HG03196 (cell line): ENCODE data around the gene JDP2.
A peak's percentile ranks its signal among the peaks of the same experiment; 100 is the strongest.

ENCODE experiments used
- ATAC-seq: cut with Tn5 transposase; IDR thresholded peaks from one replicate; pipeline ENCODE4 v1.9.1; 2021; ENCODE audit not compliant: unreplicated experiment

The JDP2 gene

DNA sequence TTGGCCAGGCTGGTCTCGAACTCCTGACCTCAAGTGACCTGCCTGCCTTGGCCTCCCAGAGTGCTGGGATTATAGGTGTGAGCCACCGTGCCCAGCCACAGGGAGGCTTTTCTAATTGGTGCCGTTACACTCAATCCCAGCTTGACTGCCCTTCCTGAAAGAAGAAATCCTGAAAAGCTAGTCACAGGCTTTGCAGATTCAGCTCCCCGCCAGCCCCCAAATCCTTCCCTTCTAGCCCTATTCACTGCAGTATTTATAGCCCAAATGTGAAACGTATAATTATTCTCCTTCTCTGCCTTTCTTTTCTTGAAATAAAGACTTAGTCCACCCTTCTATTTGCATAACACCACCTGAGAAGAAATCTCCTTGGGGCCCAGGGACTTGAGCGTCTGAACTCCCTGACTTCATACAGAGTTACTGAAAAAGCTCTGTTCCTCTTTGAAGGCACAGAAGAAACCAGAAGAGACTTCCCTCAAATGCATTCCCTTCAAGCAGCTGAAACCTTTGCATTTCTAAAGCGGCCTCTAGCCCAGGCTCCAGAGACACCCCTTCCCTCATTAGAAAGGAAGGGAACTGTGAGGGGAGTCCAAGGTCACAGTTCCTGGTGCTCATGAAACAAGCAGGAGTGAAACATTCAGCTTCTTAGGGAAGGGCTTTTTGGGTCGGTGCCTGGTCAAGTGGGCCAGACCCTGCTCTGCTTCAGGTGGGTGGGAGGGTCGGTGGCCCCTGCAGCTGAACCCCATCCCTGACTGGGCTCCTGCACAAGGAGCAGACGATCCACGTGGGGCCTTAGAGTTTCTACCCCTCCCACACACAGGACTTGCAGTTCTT lies 52.2 kb downstream of the JDP2 start:
- ATAC-seq, result no peak

DNA sequence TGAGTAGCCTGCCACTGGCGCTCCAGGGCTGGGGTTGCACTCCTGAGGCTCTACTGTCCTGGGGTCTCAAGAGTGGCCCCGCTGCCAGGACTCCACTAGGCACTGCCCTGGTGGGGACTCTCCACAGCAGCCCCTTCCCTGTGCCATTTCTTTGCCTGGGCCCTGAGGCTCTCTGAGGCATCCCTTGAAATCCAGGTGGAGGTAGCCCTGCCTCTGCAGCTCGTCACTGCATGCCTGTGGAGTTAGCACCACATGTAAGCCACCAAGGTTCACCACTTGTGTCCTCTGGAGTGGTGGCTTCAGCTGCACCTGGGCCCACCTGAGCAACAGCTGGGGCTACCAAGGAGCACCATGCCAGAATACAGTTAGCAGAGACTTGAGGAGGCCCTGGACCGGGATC lies 54.5 kb downstream of the JDP2 start:
- no peak for ATAC-seq

DNA sequence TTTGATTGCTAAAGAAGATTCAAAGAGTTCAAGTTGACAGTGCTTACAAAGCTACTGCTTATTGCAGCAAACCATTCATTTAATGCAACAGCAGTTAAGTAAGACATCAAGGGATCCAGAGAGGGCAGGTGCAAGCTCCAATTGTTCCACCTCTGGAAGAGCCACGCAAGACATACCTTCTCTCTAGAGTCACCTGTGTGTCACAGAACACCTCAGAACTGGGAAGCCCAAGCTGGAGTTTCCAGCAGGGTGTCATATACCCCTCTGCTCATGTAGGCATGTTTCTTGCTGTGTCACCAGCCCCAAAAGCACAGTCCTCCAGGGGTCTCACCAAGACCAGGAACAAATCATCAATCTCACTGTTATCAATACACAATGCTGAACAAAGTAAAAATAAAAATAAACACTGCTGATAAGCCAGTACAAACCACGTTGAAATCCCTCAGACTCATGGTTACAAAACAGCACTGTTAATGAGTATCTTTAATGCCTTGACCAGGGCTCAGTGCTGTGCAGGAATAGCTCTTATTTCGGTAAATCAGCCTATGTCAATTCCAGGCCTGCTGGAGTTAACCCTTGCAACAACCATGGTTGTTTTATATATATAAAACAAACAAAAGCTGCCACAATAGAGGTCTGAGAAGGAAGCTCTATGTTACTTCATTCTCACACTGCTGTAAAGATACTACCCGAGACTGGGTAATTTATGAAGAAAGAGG lies 57.0 kb downstream of the JDP2 start:
- ATAC-seq, result no peak

DNA sequence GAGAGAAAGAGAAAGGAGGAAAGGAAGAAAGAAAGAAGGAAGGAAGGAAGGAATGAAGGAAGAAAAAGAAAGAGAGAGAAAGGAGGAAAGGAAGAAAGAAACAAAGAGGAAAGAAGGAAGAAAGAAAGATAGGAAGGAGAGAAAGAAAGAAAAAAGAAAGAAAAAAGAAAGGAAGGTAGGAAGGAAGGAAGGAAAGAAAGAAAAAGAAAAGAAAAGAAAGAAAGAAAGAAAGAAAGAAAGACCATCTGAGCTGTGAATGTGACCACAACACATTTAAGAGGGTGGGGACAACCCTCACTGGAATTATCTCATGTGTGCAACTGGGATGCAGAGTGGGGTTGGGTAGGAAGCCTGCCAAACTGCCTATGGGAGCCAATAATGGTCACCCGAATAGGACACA lies 58.5 kb downstream of the JDP2 start:
- no peak for ATAC-seq

DNA sequence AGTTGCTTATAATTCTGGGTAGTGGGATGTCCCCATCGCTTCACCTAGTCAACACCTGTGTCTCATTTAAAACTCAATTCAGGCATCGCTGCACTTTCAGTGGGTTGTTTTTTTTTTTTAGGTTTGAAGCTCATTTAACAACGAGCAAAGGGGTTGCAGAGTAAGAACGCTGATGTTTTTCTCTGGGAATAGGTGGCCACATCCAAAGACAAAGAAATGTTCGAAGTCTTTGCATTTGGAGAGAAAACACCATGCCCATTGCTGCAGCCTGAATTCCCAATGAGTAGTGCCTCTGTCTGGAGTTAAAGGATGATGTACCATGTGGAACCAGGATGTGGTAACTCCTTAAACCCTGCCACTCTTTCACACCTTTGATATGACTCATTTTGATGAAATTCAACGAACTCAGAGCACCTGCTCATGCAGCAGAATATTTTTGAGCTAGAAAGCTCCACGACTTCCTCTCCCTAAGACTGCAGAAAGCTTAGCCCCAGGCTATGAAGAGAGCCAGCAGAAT lies 59.4 kb downstream of the JDP2 start:
- peak; percentile 78 for ATAC-seq

DNA sequence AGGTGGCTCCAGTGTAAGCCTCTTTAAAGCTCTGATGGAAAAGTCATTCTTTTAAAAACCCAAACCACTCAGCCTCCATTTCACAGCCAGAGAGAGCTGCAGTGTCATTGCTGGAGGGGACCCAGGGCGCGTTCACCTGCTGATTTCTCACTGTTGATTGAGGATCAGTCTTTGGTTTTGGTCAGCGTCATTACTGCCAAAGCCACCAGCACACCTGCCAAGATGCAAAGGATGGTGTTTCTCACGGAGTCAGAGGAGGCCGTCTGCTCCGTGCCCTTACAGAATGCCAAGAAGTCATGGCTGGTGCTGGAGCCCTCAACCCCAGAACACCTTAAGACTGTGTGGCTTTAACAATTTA lies 61.6 kb downstream of the JDP2 start:
- no peak for ATAC-seq

DNA sequence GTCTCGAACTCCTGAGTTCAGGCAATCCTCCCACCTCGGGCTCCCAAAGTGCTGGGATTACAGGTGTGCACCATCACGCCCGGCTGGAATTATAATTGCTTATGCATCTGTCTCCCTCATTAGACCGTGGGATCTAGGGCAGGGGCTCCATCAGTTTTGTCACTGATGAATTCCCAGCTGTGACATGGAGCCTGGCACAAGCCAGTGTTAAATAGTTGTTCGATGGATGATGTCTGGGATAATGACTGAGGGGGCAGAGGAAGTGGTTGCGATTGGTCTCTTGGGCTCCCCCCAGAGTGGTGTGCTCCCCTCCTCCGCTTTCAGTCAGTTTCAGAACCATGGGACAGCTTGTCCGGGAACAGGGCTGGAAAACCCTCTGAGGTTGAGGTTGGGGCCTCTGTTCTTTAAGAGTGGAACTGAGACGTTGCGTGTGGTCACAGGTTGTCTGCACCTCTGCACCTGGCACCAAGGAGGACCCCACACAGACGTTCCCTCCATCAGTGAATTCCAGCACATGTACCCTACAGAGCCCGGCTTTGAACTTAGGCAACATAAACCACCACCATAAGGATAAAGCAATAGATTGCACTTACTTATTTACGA lies 63.7 kb downstream of the JDP2 start:
- no peak for ATAC-seq

DNA sequence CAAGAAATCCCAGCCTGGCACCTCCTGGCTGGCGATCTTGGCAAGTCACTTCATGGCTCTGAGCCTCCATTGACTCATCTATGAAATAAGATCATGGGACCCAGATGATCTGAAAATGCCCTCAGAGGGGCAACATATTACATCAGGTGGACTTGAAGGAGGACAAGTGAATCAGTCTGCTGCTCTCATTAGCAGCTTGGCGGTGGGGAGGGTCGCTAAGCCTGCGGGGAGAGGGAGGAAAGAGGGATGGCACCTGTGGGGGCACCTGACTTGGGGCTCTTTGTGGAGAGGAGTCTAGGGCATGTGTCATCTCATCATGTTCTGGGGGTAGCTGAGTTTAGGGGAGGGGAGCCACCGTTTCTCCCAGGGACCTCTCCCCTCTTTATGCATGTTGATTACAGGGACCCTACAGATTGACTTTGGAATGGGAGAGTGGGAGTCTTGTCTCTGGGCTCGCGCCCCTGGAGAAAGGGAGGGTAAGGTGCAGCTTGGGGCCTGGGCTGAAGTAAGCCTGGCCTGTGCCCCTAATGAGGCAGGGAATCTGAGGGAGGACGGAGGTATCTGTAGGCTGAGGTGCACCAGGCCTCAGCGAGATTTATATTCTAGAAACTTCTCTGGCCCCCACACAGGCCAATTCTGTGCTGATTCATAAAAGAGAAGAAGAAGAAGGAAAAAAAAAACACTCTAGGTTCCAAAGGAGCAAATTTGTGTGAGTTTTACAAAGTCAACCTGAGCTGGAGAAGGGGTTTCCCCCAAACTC lies 65.2 kb downstream of the JDP2 start:
- no peak for ATAC-seq

DNA sequence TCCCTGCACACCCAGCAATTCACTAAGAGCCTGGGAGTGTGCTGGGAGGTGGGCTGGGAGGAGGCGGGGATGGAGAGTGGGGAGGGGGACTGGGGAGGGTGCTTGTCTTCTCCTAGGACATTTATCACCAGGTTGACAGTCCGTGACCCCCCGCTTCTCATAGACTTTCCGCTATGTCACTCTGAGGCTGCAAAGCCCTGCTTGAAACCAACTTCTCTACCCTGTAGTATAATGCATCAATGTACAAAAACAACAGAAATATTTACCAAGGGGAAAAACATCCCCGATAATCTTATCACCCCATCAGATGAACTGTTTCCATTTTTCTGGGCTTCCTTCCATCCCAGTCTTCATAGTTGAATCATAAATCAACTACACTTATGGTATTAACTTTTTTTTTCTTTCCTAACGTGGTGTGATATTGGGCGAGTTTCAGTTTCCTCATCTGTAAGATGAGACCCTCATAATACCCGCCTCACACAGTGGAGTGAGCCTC lies 65.8 kb downstream of the JDP2 start:
- ATAC-seq, result no peak

DNA sequence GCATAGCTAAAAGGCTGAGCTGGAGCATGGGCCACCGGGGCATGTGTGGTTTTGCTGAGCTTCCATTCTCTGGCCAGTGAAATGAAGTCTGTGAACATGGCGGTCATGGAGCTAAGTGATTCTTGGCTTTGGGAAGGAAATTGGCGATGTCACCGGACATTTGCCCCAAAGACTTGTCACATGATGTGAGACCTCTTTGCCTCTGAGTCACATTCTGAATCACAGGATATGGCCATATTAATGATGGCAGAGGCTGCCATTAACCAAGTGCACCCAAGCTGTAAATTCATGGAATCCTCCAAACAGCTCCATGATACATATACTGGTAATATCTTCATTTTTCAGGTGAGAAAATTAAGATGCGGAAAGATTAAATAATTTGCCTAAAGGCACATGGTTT lies 67.1 kb downstream of the JDP2 start:
- no peak for ATAC-seq

DNA sequence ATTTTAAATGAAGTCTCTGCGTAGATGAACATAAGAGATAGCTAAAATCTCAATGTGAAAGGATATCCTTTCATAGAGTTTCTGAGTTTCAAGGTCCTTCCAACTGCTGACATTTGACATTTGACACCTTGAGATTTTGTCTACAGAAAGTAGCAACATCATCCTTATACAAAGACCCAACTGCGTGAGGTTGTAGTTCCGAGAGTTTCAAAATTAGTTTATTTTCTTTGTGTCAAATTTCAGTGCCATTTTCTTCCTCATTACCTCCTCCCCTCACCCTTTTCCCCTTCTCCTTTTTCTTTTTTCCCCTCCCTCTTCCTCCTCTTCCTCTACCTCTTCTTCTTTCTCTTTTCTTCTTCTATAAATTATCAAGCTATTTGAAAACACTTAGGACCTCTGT lies 67.6 kb downstream of the JDP2 start:
- no peak for ATAC-seq

DNA sequence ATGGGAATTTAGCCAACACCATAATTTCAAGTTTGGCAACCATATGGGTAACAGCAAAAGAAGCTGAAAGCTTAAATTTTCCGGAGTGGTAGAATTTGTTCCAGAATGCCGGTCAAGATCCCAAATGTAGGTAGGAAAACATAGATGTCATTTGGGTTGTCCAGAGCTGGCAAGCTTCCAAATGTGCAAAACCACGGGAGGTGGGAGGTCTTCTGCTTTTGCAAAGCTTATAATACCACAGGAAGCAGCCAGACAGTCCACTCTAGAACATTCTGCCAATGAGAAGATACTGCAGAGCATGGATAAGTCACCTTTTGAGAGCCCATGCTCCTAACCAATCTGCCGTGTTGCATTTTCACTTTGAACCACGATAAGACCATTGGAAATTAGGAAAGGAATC lies 68.1 kb downstream of the JDP2 start:
- ATAC-seq, result no peak

DNA sequence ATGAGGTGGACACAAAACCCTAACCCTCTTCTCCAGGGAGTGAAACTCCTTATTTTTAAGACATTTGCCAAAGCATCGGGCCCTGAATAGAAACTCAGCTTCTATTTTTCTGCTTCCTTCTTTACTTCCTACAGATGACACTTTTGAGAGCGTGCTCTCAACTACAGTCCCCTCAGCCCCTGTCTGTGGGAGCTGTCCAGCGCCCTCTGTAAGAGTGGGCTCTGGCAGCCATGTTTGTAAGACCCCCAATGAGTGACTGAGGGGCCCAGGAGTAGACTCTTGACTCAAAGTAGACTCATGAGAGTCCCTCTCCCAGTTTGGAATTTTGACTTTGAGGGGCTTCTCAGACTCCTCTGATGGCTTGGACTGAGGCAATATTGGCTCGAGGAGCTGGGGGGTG lies 68.9 kb downstream of the JDP2 start:
- ATAC-seq, result no peak

DNA sequence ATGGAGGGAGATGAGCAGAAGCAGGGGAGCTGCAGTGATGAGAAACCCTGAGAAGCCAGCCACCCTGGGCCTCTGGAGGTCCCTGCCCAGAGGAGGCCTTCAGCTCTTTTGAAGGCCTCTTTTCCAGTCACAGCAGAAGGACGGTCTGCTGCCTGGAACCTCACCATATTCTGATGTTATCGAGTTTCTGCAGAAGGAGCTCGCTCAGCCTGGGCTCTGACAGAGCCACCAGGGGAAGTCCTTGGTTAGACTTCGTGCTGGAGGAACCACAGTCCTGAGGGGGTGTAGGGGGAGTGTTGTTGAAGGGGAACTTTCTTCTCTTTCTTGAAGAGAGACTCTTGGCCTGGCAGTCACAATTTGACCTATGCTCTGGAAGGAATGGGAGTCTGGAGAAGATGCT lies 69.4 kb downstream of the JDP2 start:
- peak; percentile 43 for ATAC-seq

DNA sequence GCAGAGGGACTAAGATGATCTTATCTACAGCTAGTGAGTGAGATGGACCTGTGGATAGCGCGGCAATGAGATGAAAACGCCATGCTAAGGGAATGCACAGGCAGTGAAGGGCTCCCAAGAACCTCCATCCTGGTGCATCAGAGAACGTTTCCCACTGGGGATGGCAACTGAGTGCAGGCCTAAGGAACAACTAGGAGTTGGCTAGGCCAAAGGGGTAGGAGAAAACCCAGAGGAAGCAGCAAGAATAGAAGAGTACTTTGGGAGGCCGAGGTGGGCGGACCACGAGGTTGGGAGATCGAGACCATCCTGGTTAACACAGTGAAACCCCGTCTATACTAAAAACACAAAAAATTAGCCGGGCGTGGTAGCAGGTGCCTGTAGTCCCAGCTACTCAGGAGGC lies 69.9 kb downstream of the JDP2 start:
- ATAC-seq, result no peak

DNA sequence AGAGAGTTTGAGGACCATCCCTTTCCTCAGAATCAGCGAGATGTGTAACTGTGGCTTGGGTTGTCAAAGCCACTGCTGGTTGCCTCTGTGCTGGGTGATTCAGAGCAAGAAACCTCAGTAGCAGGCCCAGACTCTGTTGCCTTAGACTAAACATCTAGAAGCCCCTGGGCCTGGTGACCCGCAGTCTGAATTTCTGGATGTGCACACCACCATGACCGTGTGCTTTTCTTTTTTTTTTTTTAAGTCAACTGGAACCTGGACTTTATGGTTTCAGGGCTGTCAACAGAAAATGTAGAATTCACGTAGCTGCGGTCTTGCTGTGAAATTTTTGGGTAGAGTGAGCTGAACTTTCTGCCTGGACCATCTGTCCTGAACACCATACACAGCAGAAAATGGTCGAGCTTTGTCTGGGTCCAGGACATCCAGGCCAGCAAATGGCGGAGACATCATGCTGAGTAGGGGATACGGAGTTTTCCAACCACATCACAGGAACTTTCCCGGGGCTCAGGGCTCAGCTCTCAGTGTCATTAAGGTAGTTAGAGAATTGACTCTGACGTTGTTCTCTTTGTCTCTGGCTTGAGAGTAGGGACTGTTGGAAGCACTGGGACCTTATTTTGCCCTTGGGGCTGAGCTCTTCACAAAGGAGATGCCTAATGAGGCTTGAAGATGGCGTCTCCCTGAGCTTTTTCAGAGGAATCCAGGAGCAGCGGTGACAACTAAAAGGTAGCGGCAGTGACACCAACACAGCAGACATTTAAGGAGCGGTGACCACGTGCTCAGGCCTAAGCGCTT lies 71.5 kb downstream of the JDP2 start:
- ATAC-seq, result peak; percentile 72

DNA sequence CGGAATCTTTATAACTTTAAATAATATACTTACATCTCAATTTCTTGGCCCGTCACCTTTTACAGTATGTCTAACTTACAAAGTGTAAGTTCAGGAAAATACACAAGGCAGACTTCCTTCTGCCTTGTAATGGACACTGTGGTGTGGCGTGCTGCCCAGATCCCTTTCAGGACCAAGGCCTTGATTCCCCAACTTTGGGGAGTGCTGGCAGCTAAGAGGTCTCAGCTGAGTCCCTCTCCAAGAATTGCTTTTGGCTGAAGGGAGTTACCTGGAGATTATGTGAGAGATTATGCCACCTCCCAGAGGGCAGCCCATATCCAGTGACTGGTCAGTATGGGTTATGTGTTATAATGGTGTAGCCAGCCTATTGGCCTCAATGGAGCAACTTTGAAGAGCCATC lies 73.3 kb downstream of the JDP2 start:
- no peak for ATAC-seq

DNA sequence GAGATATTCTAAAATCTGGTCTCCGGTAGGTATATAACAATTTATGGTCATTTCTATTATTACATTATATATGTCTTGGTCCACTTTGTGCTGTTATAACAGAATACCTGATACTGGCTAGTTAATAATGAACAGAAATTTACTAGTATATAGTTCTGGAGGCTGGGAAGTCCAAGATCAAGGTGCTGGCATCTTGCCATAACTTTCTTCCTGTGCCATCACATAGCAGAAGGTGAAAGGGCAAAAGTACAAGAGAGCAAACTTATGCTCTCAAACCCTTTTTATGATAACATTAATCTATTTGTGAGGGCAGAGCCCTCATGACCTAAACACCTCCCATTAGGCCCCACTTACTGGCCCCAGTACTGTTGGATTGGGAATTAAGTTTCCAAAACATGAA lies 76.6 kb downstream of the JDP2 start:
- ATAC-seq, result no peak

DNA sequence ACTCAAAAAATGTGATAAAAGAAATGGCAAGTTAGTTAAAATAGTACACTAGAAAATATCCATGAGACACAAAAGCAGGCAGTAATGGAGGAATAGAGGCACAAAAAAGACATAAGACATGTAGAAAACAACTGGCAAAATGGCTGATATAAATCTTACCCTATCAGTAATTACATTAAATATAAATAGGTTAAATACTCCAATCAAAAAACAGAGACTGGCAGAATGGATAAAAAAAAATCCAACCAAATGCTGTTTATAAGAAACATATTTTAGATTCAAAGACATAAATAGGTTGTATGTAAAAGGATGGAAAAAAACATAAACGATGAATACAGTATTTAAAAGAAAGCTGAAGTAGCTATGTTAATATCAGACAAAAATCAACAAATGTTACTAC lies 79.1 kb downstream of the JDP2 start:
- no peak for ATAC-seq

DNA sequence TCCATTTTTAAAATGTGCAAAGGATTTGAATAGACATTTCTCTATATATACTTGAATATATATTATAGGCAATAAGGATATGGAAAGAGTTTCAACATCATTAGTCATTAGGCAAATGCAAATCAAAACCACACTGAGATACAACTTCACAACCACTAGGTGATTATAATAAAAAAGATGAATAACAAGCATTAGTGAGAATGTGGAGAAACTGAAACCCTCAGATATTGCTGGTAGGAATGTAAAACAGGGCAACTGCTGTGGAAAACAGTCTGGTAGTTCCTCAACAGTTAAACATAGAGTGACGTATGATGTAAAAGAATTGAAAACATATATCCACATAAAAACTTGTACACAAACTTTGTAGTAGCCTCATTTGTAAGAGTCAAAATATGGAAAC lies 82.7 kb downstream of the JDP2 start:
- no peak for ATAC-seq
